IMR-90 (cell line): ENCODE results near the gene ANK3. TPM values are rescaled to one million over a fixed set of nuclear protein-coding genes. Genes with fewer than 3 reads are reported as not detected.

Experiments used
- ATAC-seq: fragments of 200-7000 bp; cut with Tn5 transposase; 2 replicates; pipeline ENCODE4 v1.9.1; 2020; ENCODE audit warnings: low read depth, mild to moderate bottlenecking, moderate library complexity
- BruUV-seq: library from RNA; stranded (reverse); fragments of 400-500 nt; replicated peaks from 2 replicates; lab custom pipeline; 2021; lab: Mats Ljungman, UMichigan
- CTCF ChIA-PET: fragments of 300-600 bp; formaldehyde crosslinking; extraction: SDS; loops from one replicate; lab custom pipeline; 2021; ENCODE audit warnings: antibody characterized with exemption; lab: Yijun Ruan, JAX
- POLR2A ChIA-PET: fragments of 300-600 bp; sonication (Branson Sonifier 250); formaldehyde crosslinking; loops from one replicate; lab custom pipeline; 2022; ENCODE audit warnings: antibody characterized with exemption; ENCODE audit not compliant: unreplicated experiment; lab: Charles Lee
- DNase-seq: peaks from one replicate; pipeline ENCODE4 v3.0.0; 2013
- H2AFZ ChIP-seq: replicated peaks from 2 replicates; pipeline ENCODE3; 2013; ENCODE audit warnings: low read length, mild to moderate bottlenecking; ENCODE audit not compliant: poor library complexity
- H2AK5ac ChIP-seq: 2 replicates; pipeline ENCODE4 v1.6.1; 2013; ENCODE audit warnings: low read depth, low read length, inconsistent platforms
- H2AK9ac ChIP-seq: replicated peaks from 2 replicates; pipeline ENCODE3; 2013; ENCODE audit warnings: mild to moderate bottlenecking, low read depth, low read length, moderate library complexity; ENCODE audit not compliant: poor library complexity
- H2BK120ac ChIP-seq: 2 replicates; pipeline ENCODE4 v1.6.1; 2013; ENCODE audit warnings: low read depth, low read length, inconsistent platforms
- H2BK15ac ChIP-seq: 3 replicates; pipeline ENCODE4 v1.6.1; 2013; ENCODE audit warnings: low read depth, low read length, inconsistent platforms
- H2BK20ac ChIP-seq: 2 replicates; pipeline ENCODE4 v1.6.1; 2013; ENCODE audit warnings: low read depth, mild to moderate bottlenecking, inconsistent platforms, low read length, moderate library complexity
- H2BK5ac ChIP-seq: 2 replicates; pipeline ENCODE4 v1.6.1; 2013; ENCODE audit warnings: mild to moderate bottlenecking, low read depth, low read length, inconsistent platforms; ENCODE audit not compliant: poor library complexity, severe bottlenecking
- H3K14ac ChIP-seq: replicated peaks from 2 replicates; pipeline ENCODE4 v1.6.1; 2013; ENCODE audit warnings: low read depth, low read length, inconsistent platforms
- H3K18ac ChIP-seq: 2 replicates; pipeline ENCODE4 v1.6.1; 2013; ENCODE audit warnings: low read depth, low read length, control low read depth
- H3K23ac ChIP-seq: 2 replicates; pipeline ENCODE4 v1.6.1; 2013; ENCODE audit warnings: low read depth, low read length, inconsistent platforms
- H3K27ac ChIP-seq: 2 replicates; pipeline ENCODE4 v1.5.1; 2013; ENCODE audit warnings: mild to moderate bottlenecking, control low read depth, low read length; ENCODE audit not compliant: insufficient read depth
- H3K27me3 ChIP-seq: 2 replicates; pipeline ENCODE4 v1.6.1; 2013; ENCODE audit warnings: low read length; ENCODE audit not compliant: control insufficient read depth, insufficient read depth
- H3K36me3 ChIP-seq: 2 replicates; pipeline ENCODE4 v1.6.1; 2013; ENCODE audit warnings: low read length, mixed read lengths; ENCODE audit not compliant: control insufficient read depth, insufficient read depth
- H3K4ac ChIP-seq: 2 replicates; pipeline ENCODE4 v1.6.1; 2013; ENCODE audit warnings: low read depth, low read length, inconsistent platforms
- H3K4me1 ChIP-seq: 2 replicates; pipeline ENCODE4 v1.6.1; 2013; ENCODE audit warnings: low read length, mixed read lengths; ENCODE audit not compliant: control insufficient read depth, insufficient read depth
- H3K4me2 ChIP-seq: 2 replicates; pipeline ENCODE4 v1.6.1; 2013; ENCODE audit warnings: low read depth, mild to moderate bottlenecking, control low read depth, low read length, moderate library complexity
- H3K4me3 ChIP-seq: 2 replicates; pipeline ENCODE4 v1.5.1; 2013; ENCODE audit warnings: low read depth, mild to moderate bottlenecking, control low read depth, low read length, moderate library complexity; ENCODE audit not compliant: insufficient read depth
- H3K56ac ChIP-seq: 2 replicates; pipeline ENCODE4 v1.6.1; 2013; ENCODE audit warnings: low read length, inconsistent platforms; ENCODE audit not compliant: insufficient read depth; ENCODE audit errors: extremely low read depth
- H3K79me1 ChIP-seq, 2 experiments: 2 replicates each; pipeline ENCODE4 v1.6.1; 2013; ENCODE audit warnings: low read length in 2 of 2, inconsistent platforms in 1 of 2, low read depth in 1 of 2
- H3K9ac ChIP-seq: 2 replicates; pipeline ENCODE4 v1.6.1; 2013; ENCODE audit warnings: low read depth, low read length, control low read depth
- H3K9me1 ChIP-seq: 2 replicates; pipeline ENCODE4 v1.6.1; 2013; ENCODE audit warnings: low read length, inconsistent platforms; ENCODE audit not compliant: insufficient read depth
- H3K9me3 ChIP-seq: 2 replicates; pipeline ENCODE4 v1.6.1; 2013; ENCODE audit warnings: low read length; ENCODE audit not compliant: control insufficient read depth, insufficient read depth
- H4K20me1 ChIP-seq: 2 replicates; pipeline ENCODE4 v1.6.1; 2013; ENCODE audit warnings: low read length, inconsistent platforms; ENCODE audit not compliant: insufficient read depth
- H4K5ac ChIP-seq: 2 replicates; pipeline ENCODE4 v1.6.1; 2013; ENCODE audit warnings: mild to moderate bottlenecking, low read depth, low read length, control low read depth
- H4K8ac ChIP-seq, 2 experiments: 2 replicates each; pipeline ENCODE4 v1.6.1; 2013; ENCODE audit warnings: low read depth in 2 of 2, low read length in 2 of 2, control low read depth in 1 of 2, inconsistent platforms in 1 of 2
- H4K91ac ChIP-seq: 2 replicates; pipeline ENCODE4 v1.6.1; 2013; ENCODE audit warnings: low read depth, low read length, inconsistent platforms; ENCODE audit not compliant: insufficient read depth
- CEBPB ChIP-seq: IDR thresholded peaks from 2 replicates; pipeline ENCODE4 v1.6.1; 2012; ENCODE audit warnings: low read depth, low read length, improper control_type of control experiment
- MAFK ChIP-seq: IDR thresholded peaks from 2 replicates; pipeline ENCODE4 v1.6.1; 2012; ENCODE audit warnings: low read depth, low read length, improper control_type of control experiment
- MXI1 ChIP-seq: IDR thresholded peaks from 2 replicates; pipeline ENCODE4 v1.6.1; 2012; ENCODE audit warnings: low read depth, mild to moderate bottlenecking, low read length, moderate library complexity, borderline replicate concordance
- NFE2L2 ChIP-seq: fragments of 150-350 bp; IDR thresholded peaks from 2 replicates; pipeline ENCODE4 v1.6.1; 2016; ENCODE audit warnings: low read depth, mild to moderate bottlenecking, low read length
- POLR2A ChIP-seq: IDR thresholded peaks from 2 replicates; pipeline ENCODE4 v1.6.1; 2012; ENCODE audit warnings: mild to moderate bottlenecking, low read depth, low read length
- RCOR1 ChIP-seq: IDR thresholded peaks from 2 replicates; pipeline ENCODE4 v1.6.1; 2012; ENCODE audit warnings: mild to moderate bottlenecking, low read length, improper control_type of control experiment; ENCODE audit not compliant: insufficient replicate concordance
- SMC3 ChIP-seq: fragments of 150-350 bp; IDR thresholded peaks from 2 replicates; pipeline ENCODE4 v1.6.1; 2016; ENCODE audit warnings: low read depth, mild to moderate bottlenecking, antibody characterized with exemption, low read length, moderate library complexity
- WGBS, 2 experiments: methylation state at CpG; one replicate each; pipeline versions ENCODE4 v1.1.5 to v1.1.7; 2013; ENCODE audit warnings: missing lambda C conversion rate in 2 of 2; ENCODE audit not compliant: insufficient read length in 1 of 2; ENCODE audit errors: extremely low coverage in 2 of 2; 5-methylcytosine and 5-hydroxymethylcytosine counted together
- dilution Hi-C: fragments of 300-500 bp; cut with HindIII; formaldehyde crosslinking; loops from one replicate; pipeline ENCODE4 v1.14.3; 2018; ENCODE audit warnings: low sequenced_read_pairs; ENCODE audit not compliant: unreplicated experiment
- in situ Hi-C: fragments of 300-500 bp; cut with MboI; formaldehyde crosslinking; loops from 3 replicates; pipeline ENCODE4 v1.14.3; 2019; ENCODE audit warnings: low sequenced_read_pairs, inconsistent platforms, mixed read lengths
- intact Hi-C: fragments of 100-400 bp; cut with micrococcal nuclease; formaldehyde crosslinking; loops from 2 replicates; pipeline ENCODE4 v1.10.0; 2022
- polyA plus RNA-seq, 3 experiments: library from polyadenylated mRNA; depleted of rRNA; stranded (reverse); fragments of >200 nt; gene quantifications; 2 replicates each; pipeline ENCODE4 v1.2.3, GENCODE V29; 2012; ENCODE audit warnings: low replicate concordance in 1 of 3
- total RNA-seq: library from RNA; depleted of rRNA; stranded (reverse); fragments of >200 nt; gene quantifications from 2 replicates; pipeline ENCODE4 v1.2.3, GENCODE V29; 2012
- TF ChIP-seq, protein P1 (sequence below): fragments of 150-350 bp; IDR thresholded peaks from 2 replicates; pipeline ENCODE4 v1.6.1; 2016; ENCODE audit warnings: low read depth, mild to moderate bottlenecking, low read length, moderate library complexity, borderline replicate concordance
- TF ChIP-seq, protein P2 (sequence below): fragments of 150-350 bp; IDR thresholded peaks from 2 replicates; pipeline ENCODE4 v1.6.1; 2017; ENCODE audit warnings: mild to moderate bottlenecking, antibody characterized with exemption, low read length, low read depth

Gene ANK3
- total and polyA plus RNA-seq, 2 of the 4 experiments (the other 2 are of a cell fraction) = 0.63 to 1.8 TPM

DNA sequence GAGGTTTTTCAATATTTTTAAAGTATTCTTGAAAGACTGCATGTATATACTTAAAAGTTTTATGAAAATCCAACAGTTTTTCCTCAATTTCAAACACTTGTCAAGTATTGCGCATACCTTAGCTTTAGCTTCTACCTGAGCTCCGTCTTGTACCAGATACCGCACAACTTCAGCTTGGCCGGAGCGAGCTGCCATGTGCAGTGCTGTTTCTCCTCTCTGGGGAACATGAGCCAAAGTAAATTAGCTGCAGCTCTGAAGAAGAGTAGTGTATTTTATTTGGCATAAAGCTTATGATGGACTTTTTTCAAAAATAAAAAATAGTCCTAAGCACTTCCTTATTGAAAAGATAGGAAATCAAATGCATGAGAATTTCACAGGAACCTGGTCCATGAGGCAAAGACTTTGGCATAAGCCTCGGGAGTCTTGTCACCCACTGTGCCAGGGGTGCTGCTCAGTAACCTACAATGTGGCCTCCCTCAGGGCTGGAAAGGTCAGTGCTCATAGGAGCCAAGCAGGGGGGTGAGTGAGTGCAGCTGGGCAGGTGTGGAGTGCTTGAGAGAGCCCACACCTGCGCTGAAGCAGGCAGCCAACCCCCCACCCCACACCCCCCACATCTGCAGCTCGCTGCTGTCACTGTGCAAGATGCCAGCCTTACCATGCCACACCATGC lies 189.5 kb downstream of the ANK3 start:
- CTCF ChIA-PET = interaction anchor here (0.7 to 1.4 kb wide), 3 partner anchors 9 to 236 kb away, joined by 3 to 4 read pairs (median 4); no protein-coding TSS in a partner anchor
- H3K27ac ChIP-seq = no peak overlapping the region

More for the DNA sequence above, 189.5 kb downstream of the ANK3 start:
- no peak overlapping the region for H3K4ac ChIP-seq
- H3K56ac ChIP-seq = no peak overlapping the region
- H3K4me3 ChIP-seq = no peak overlapping the region
- peaks cover 17% of the 10 kb centered on the region for H3K27me3 ChIP-seq
- H3K18ac ChIP-seq = no peak overlapping the region
- H2AK9ac ChIP-seq = no peak overlapping the region
- H3K36me3 ChIP-seq = no peaks in the 10 kb centered on the region
- no peak overlapping the region for H4K8ac ChIP-seq
- H2AK5ac ChIP-seq = no peak overlapping the region
- no peaks in the 10 kb centered on the region for H3K79me1 ChIP-seq
- TF ChIP-seq MXI1 = no peak
- TF ChIP-seq SMC3 = no peak
- TF ChIP-seq, protein P1, sequence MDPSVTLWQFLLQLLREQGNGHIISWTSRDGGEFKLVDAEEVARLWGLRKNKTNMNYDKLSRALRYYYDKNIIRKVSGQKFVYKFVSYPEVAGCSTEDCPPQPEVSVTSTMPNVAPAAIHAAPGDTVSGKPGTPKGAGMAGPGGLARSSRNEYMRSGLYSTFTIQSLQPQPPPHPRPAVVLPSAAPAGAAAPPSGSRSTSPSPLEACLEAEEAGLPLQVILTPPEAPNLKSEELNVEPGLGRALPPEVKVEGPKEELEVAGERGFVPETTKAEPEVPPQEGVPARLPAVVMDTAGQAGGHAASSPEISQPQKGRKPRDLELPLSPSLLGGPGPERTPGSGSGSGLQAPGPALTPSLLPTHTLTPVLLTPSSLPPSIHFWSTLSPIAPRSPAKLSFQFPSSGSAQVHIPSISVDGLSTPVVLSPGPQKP = no peak
- no peak for TF ChIP-seq POLR2A
- no peak for TF ChIP-seq RCOR1
- no peak for TF ChIP-seq MAFK
- no peak for TF ChIP-seq NFE2L2
- TF ChIP-seq CEBPB = no peak
- TF ChIP-seq, protein P2, sequence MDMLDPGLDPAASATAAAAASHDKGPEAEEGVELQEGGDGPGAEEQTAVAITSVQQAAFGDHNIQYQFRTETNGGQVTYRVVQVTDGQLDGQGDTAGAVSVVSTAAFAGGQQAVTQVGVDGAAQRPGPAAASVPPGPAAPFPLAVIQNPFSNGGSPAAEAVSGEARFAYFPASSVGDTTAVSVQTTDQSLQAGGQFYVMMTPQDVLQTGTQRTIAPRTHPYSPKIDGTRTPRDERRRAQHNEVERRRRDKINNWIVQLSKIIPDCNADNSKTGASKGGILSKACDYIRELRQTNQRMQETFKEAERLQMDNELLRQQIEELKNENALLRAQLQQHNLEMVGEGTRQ = no peak
- no peak overlapping the region for H2BK15ac ChIP-seq
- no peak overlapping the region for H3K4me2 ChIP-seq
- no peaks in the 10 kb centered on the region for H3K9me1 ChIP-seq
- H2AFZ ChIP-seq = no peak overlapping the region
- no peak overlapping the region for H2BK120ac ChIP-seq
- POLR2A ChIA-PET = no interaction called here
- H4K5ac ChIP-seq = no peak overlapping the region
- no peak overlapping the region for H3K9ac ChIP-seq
- intact Hi-C loops (loop anchor here (10.0 kb wide), 2 partner anchors 445 to 965 kb away; no protein-coding TSS in a partner anchor), dilution Hi-C loops (no loop called here), in situ Hi-C loops (loop anchor here (5.0 to 25.0 kb wide), 2 partner anchors 237 to 563 kb away; no protein-coding TSS in a partner anchor)
- no peaks in the 10 kb centered on the region for H4K20me1 ChIP-seq
- H2BK5ac ChIP-seq = no peak overlapping the region
- WGBS, 2 experiments = 80% methylated on average over 2 of the region's 8 CpGs; no CpG with 5 or more reads in 1 of the 2 experiments
- no peak overlapping the region for H3K23ac ChIP-seq
- no peaks in the 10 kb centered on the region for H3K9me3 ChIP-seq
- no peak overlapping the region for H2BK20ac ChIP-seq
- no peak overlapping the region for H4K91ac ChIP-seq
- no TSS peak for BruUV-seq
- no peak for DNase-seq
- ATAC-seq = no peak
- H3K4me1 ChIP-seq = no peaks in the 10 kb centered on the region
- no peak overlapping the region for H3K14ac ChIP-seq
